ENCODE measurements around the gene PSAPL1. TPM values are rescaled to one million over a fixed set of nuclear protein-coding genes. Genes with fewer than 3 reads are reported as not detected.

Gene PSAPL1
- total RNA-seq, 1 experiment from 2014 or later, result 14.3 TPM

DNA sequence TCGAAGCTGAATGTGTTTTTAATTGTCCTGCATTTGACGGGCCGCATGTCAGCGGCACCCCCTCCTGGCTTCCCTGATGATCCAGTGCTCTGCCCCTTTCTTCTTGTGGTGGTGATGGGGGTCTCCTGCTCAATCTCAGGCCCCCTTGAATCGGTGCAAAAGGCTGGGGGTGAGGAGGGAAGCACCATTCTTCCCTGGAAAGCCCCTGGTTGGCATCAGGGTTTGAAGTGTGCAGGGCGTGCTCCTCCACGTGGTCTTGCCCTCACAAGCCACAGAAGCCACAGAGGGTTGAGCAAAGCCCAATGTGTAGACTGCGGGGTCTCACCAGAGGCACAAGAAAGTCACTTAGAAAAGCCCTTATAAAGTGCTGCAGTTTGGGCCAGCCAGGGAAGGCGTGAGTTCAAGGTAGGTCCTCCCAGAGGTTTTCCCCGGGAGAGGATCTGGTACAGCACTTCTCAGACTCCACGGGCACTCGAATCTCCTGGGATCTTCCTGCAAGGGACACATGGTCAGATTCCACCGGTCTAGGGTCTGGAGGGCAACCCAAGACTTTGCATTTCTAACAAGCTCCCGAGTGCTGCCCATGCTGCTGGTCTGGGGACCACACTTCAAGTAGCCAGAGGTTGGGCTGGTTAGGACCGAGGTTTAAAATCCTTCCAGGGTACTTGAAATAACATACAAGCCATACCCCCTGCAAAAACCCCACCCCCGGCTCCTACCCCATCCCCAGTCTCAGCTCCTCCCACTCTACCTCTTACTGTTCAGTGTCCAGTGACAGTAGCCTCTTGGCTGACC, 35.1 kb downstream of the PSAPL1 start:
- Mint-ChIP-seq H3K27ac (ENCODE audit: unreplicated experiment) (no peak overlapping the region), H3K4me3 (ENCODE audit: unreplicated experiment) (no peak overlapping the region), H3K27me3 (ENCODE audit: insufficient read depth, unreplicated experiment) (no peaks in the 10 kb centered on the region), H3K36me3 (ENCODE audit: insufficient read depth, unreplicated experiment) (no peaks in the 10 kb centered on the region), H3K4me1 (ENCODE audit: low read depth, unreplicated experiment) (peaks cover 17% of the 10 kb centered on the region), H3K9me3 (ENCODE audit: unreplicated experiment) (peaks cover 15% of the 10 kb centered on the region)
- POLR2A ChIA-PET, result no interaction called here
- no TSS peak for BruUV-seq (replicated peaks)
- CTCF ChIA-PET, result no interaction called here
- TF ChIP-seq, protein P1, sequence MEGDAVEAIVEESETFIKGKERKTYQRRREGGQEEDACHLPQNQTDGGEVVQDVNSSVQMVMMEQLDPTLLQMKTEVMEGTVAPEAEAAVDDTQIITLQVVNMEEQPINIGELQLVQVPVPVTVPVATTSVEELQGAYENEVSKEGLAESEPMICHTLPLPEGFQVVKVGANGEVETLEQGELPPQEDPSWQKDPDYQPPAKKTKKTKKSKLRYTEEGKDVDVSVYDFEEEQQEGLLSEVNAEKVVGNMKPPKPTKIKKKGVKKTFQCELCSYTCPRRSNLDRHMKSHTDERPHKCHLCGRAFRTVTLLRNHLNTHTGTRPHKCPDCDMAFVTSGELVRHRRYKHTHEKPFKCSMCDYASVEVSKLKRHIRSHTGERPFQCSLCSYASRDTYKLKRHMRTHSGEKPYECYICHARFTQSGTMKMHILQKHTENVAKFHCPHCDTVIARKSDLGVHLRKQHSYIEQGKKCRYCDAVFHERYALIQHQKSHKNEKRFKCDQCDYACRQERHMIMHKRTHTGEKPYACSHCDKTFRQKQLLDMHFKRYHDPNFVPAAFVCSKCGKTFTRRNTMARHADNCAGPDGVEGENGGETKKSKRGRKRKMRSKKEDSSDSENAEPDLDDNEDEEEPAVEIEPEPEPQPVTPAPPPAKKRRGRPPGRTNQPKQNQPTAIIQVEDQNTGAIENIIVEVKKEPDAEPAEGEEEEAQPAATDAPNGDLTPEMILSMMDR (IDR thresholded peaks at IDR 0.05; ENCODE audit: insufficient read depth in 1 of 2, low read depth in 1 of 2, low read length in 1 of 2, severe bottlenecking in 1 of 2, unreplicated experiment in 1 of 2), result no peak
- intact Hi-C loops (cut with micrococcal nuclease; ENCODE audit: unreplicated experiment), result no loop called here
- no peak for DNase-seq
- H3K9me3 ChIP-seq, result no peaks in the 10 kb centered on the region
- H3K4me1 ChIP-seq, result peaks cover 16% of the 10 kb centered on the region
- no peak overlapping the region for H3K4me3 ChIP-seq (ENCODE audit: low read depth, low read length)
- H3K36me3 ChIP-seq (ENCODE audit: control insufficient read depth, insufficient read depth, low read length), result no peaks in the 10 kb centered on the region
- no peaks in the 10 kb centered on the region for H3K27me3 ChIP-seq (replicated peaks; ENCODE audit: control insufficient read depth, insufficient read depth, low read length)

- Mint-ChIP-seq H3K9me3 (ENCODE audit: unreplicated experiment) (peaks cover 15% of the 10 kb centered on the region), H3K4me3 (ENCODE audit: unreplicated experiment) (no peak overlapping the region), H3K36me3 (ENCODE audit: insufficient read depth, unreplicated experiment) (no peaks in the 10 kb centered on the region), H3K27me3 (ENCODE audit: insufficient read depth, unreplicated experiment) (no peaks in the 10 kb centered on the region), H3K4me1 (ENCODE audit: low read depth, unreplicated experiment) (peaks cover 17% of the 10 kb centered on the region), H3K27ac (ENCODE audit: unreplicated experiment) (no peak overlapping the region)
- intact Hi-C loops (cut with micrococcal nuclease; ENCODE audit: unreplicated experiment), result no loop called here
- ChIA-PET POLR2A (no interaction called here), CTCF (no interaction called here)
- no peaks in the 10 kb centered on the region for H3K9me3 ChIP-seq
- TF ChIP-seq, protein P1 (IDR thresholded peaks at IDR 0.05; ENCODE audit: insufficient read depth in 1 of 2, low read depth in 1 of 2, low read length in 1 of 2, severe bottlenecking in 1 of 2, unreplicated experiment in 1 of 2), result no peak
- no peak for DNase-seq
- BruUV-seq (replicated peaks), result no TSS peak
- H3K4me1 ChIP-seq, result peaks cover 16% of the 10 kb centered on the region
- H3K27me3 ChIP-seq (replicated peaks; ENCODE audit: control insufficient read depth, insufficient read depth, low read length), result no peaks in the 10 kb centered on the region
- no peaks in the 10 kb centered on the region for H3K36me3 ChIP-seq (ENCODE audit: control insufficient read depth, insufficient read depth, low read length)
- H3K4me3 ChIP-seq (ENCODE audit: low read depth, low read length), result no peak overlapping the region
Measured at GRCh38 chr4:7398788-7399439, 35.8 kb downstream of the PSAPL1 start.

DNA sequence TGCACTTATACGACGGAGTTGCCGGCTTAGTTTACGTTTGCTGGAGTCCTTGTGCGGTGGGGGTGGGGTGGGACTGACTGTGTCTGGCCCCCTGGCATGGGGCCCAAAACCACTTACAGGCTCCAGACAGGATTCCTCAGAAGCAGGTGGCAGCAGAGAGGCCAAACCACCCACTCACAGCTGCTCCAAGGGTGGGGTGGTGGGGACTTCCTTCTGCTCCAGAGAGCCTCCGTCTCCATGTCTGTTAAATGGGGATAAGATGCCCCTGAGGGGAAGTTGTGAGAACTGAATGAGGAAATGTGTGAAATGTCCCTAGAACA, 36.7 kb downstream of the PSAPL1 start:
- POLR2A ChIA-PET, result no interaction called here
- no peaks in the 10 kb centered on the region for H3K27me3 ChIP-seq (replicated peaks; ENCODE audit: control insufficient read depth, insufficient read depth, low read length)
- Mint-ChIP-seq H3K4me1 (ENCODE audit: low read depth, unreplicated experiment) (peaks cover 17% of the 10 kb centered on the region), H3K4me3 (ENCODE audit: unreplicated experiment) (no peak overlapping the region), H3K36me3 (ENCODE audit: insufficient read depth, unreplicated experiment) (no peaks in the 10 kb centered on the region), H3K27ac (ENCODE audit: unreplicated experiment) (no peak overlapping the region), H3K9me3 (ENCODE audit: unreplicated experiment) (peaks cover 15% of the 10 kb centered on the region), H3K27me3 (ENCODE audit: insufficient read depth, unreplicated experiment) (no peaks in the 10 kb centered on the region)
- CTCF ChIA-PET, result no interaction called here
- H3K9me3 ChIP-seq, result no peaks in the 10 kb centered on the region
- H3K4me3 ChIP-seq (ENCODE audit: low read depth, low read length), result no peak overlapping the region
- BruUV-seq (replicated peaks), result no TSS peak
- TF ChIP-seq, protein P1 (IDR thresholded peaks at IDR 0.05; ENCODE audit: insufficient read depth in 1 of 2, low read depth in 1 of 2, low read length in 1 of 2, severe bottlenecking in 1 of 2, unreplicated experiment in 1 of 2), result no peak
- intact Hi-C loops (cut with micrococcal nuclease; ENCODE audit: unreplicated experiment), result no loop called here
- DNase-seq, result no peak
- no peaks in the 10 kb centered on the region for H3K36me3 ChIP-seq (ENCODE audit: control insufficient read depth, insufficient read depth, low read length)
- peaks cover 13% of the 10 kb centered on the region for H3K4me1 ChIP-seq

Data from Caco-2 (cell line).